GM18868 (cell line): Measurements from ENCODE around the gene OR1A1.
"Not testable (repeated sequence)": the region's sequence is repeated elsewhere in the genome, so short reads cannot be mapped to it uniquely, and the experiment has no call there.

Source experiments
- ATAC-seq: cut with Tn5 transposase; IDR thresholded peaks from one replicate; pipeline ENCODE4 v1.9.1; 2021; ENCODE audit warnings: mild to moderate bottlenecking, moderate library complexity; ENCODE audit not compliant: unreplicated experiment

Gene OR1A1, protein sequence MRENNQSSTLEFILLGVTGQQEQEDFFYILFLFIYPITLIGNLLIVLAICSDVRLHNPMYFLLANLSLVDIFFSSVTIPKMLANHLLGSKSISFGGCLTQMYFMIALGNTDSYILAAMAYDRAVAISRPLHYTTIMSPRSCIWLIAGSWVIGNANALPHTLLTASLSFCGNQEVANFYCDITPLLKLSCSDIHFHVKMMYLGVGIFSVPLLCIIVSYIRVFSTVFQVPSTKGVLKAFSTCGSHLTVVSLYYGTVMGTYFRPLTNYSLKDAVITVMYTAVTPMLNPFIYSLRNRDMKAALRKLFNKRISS

DNA sequence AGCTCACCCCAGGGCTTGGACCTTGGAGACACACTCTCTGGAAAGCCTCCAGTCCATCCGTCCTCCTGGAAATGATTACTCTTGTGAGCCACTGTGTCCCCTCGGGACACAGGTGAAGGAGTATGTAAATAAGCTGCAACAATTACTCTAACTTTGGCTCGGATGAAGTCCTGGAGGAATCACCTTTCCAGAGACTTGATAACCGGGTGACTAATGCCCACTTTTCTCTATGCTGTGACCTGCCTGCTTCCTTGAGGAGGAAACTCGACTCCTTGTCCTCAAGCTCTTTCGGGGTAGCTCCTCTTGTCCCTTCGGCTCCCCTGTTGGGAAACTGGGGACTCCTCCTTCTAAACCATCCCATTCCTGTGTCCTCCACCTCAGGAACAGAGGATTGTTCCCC, at the start of gene OR1A1:
OR1A1 (plus strand) TSS at position 301 of the 400 bp plus-strand sequence. CDS start 7,954 bp downstream, outside the sequence.
- no peak for ATAC-seq

DNA sequence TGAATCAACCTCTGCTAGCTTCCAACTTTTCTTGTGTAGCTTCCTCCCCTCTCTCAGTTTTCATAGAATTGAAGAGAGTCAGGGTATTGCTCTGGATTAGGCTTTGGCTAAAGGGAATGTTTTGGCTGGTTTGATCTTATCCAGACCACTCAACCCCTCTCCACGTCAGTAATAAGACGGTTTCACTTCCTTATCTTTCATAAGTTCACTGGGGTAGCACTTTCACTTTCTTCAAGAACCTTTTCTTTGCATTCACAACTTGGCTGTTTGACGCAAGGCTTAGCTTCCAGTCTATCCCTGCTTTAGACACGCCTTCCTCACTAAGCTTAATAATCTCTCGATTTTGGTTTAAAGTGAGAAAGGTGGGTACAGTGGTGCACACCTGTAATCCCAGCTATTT, 39.9 kb upstream of the OR1A1 start:
- no peak for ATAC-seq

DNA sequence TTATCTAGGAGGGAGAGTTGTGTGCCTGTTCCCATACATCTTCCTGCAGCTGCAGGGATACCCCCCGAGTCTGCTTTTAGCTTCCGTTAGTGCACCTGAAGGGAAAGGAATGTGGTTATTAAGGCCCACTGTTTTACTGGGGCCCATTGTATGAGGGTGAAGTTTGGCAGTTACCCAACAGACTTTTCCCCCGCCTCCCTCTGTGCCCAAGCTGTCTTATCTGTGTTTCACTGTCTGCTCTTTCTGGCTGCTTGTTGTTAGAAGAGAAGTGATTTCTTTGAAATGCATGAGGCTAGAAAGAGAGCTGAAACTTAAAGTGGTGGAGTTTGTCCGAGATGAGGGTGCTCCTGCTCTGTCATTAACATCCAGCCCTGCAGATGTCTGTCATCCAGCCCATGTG, 17.5 kb upstream of the OR1A1 start:
- ATAC-seq, result no peak

DNA sequence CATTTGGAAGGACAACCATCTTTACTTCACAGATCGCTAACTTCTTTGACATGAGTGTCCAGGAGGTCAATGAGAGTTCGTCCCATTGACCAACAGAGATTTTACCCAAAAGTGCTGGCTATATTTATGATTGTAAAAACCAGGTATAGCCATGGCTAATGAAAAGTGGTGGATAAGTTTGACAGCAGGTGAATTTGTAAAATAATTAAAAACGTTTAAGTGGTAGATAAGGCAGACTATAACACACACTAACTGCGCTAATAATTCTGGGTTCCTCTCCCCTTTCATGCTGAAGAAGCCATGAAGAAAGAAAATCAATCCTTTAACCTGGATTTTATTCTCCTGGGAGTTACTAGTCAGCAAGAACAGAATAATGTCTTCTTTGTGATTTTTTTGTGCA, 10.2 kb upstream of the OR1A1 start, which contains the start of gene OR1A2:
OR1A2 (plus strand) TSS at position 301 of the 400 bp plus-strand sequence; CDS start at position 301, 0 bp downstream.
- ATAC-seq, result no peak

DNA sequence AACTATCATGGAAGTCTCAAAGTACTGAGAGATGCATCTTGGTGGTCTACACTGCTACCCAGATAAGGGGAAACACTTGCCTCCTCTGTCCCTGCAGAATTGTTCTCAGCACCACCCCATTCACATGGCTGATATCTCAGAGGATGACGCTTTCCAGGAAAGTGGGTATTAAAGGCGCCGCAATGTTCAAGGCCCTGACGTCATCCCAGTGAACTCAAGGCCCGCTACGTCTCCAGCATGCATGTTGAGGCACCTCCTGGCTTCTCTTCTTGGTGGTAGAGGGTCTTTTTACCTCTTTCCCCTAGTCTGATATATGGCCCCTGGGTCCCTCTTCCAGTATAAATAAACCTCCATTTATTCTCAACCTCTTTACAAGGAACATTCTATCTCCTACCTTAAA, 1.0 kb downstream of the OR1A1 start:
- no peak for ATAC-seq

DNA sequence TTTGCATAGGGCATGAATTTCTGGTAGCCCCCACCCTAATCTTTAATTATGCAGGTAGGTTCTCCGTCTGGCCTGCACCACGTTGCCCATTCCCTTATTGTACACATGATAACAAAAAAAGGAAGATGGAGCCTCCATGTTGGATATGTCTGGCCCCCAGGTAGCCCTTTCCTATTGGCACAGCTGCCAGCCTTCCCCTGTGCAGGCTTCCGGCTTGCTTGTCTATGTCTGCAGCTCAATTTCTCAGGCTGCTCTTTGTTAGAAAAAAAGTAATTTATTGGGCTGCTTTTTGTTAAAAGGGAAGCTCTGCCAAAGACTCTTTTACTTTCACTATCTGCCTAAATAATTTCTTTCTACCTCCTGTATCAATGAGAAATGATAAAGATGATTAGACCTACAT, 5.5 kb downstream of the OR1A1 start:
- no peak for ATAC-seq

DNA sequence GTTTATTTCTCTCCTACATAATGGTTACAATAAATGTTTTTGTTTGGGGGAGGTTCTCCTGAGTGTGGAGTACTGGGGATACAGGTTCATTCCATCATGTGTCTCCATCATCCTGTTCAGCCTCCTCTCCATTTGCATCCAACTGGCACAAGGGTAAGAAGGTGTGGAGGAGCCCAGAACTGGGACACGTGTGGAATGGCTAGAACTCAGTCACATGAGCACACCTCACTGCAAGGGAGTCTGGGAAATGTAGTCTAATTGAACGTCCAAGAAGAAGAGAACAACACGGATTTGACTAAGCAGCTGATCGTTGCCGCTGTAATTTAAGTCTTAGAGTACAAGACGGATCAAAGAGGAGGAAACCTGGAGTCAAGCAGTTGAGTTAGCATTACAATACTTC, 6.1 kb downstream of the OR1A1 start:
- no peak for ATAC-seq

DNA sequence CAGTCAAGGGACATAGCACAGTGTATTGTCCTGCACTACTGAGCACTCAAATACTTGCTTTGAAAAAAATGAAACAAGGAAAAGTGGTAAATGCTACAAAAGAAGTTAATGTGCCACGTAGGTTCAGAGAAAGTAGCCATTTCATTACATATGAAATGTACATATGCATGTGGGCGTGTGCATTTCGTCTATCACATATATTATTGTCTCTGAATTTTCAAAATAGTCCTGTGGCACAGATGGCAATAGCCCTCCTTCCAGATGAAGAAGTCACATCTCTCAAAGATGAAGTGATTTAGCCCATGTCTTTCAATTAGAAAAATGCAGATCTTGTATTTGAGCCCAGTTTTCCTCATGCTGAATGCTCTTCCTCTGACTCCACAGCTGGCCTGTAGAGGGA, 12.5 kb downstream of the OR1A1 start:
- ATAC-seq, result not testable (repeated sequence)

DNA sequence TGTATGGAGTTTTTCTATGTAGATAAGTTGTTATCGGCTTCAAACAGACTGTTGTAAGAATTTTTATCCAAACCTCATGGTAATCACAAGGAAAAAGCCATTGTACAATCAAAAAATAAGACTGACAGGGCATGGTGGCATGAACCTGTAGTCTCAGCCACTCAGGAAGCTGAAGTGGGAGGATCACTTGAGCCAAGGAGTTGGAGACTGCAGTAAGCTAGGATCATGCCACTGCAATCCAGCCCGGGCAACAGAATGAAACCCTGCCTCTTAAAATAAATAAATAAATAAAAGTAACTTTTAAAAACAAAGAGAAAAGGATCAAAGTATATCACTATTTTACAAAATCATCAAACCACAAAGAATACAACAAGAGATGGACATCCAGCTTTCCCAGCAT, 14.4 kb downstream of the OR1A1 start:
- no peak for ATAC-seq

DNA sequence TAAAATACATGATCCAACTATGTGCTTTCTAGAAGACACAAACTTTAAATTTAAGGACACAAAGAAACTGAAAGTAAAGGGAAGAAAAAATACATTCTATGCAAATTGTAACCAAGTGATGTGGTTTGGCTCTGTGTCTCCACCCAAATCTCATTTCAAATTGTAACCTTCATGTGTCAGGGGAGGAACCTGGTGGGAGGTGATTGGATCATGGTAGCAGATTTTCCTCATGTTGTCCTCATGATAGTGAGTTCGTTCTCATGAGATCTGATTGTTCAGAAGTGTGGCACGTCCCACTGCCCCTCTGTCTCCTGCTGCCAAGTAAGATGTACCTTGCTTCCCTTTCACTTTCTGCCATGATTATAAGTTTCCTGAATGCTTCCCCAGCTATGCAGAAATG, 15.0 kb downstream of the OR1A1 start:
- ATAC-seq, result no peak

DNA sequence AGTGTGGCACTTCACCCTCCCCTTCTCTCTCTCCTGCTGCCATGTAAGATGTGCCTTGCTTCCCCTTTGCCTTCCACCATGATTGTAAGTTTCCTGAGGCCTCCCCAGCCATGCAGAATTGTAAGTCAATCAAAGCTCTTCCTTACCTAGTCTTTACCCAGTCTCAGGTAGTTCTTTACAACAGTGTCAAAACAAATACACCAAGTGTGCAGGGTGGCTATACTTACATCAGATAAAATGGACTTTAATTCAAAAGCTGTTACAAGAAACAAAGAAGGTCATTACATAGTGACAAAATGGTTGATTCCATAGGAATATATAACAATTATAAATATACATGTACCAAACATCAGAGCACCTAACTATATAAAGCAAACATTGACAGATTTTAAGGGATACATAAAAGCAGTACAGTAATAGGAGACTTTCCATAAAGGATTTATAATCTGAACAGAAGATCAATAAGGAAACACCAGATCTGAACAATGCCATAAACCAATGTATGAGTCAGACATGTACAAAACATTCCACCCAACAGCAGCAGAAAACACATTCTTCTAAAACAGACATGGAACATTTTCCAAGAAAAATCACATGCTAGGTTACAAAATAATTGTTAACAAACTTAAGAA, 17.4 kb downstream of the OR1A1 start:
- ATAC-seq, result not testable (repeated sequence)

DNA sequence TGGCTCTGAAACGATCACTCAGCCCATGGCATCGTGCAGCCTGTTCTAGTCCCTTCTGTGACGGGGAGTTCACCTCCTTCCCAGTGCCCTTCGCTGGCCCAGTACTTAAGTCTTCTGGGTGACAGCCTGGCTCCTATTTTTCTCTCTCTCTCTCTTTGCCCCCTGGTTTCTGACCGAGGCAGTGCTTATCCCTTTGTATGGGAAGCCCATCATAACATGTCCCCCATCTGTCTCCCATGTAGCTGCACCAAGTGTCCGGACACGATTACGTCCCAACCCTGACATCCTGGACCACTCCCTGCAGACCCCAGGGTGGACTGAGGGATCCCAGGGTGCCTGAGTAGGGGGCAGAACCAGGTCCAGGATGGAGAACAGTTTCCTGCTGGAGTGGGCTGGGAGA, 24.8 kb downstream of the OR1A1 start:
- ATAC-seq, result not testable (repeated sequence)

DNA sequence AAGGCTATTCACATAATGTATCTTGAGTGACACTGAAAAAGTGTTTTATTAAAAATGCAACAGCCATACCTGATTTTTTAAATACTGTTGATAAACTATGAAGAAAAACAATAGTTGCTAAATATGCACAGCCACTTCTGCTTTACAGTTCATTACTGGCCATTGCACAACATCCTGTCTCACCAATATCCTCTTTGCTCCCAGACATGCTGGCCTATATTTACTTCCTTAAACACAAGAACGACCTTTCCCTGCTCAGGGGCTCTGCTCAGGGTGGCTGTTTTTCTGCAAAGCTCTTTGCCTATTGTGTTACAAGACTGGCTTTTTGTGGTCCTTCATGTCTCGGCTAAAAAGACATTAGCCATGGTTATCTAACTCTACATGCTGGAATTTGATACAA, 31.2 kb downstream of the OR1A1 start:
- not testable (repeated sequence) for ATAC-seq

DNA sequence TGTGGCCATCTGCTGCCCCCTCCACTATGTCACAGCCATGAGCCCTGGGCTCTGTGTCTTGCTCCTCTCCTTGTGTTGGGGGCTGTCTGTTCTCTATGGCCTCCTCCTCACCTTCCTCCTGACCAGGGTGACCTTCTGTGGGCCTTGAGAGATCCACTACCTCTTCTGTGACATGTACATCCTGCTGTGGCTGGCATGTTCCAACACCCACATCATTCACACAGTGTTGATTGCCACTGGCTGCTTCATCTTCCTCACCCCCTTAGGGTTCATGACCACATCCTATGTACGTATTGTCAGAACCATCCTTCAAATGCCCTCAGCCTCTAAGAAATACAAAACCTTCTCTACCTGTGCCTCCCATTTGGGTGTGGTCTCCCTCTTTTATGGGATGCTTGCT, 33.6 kb downstream of the OR1A1 start:
- ATAC-seq, result not testable (repeated sequence)

DNA sequence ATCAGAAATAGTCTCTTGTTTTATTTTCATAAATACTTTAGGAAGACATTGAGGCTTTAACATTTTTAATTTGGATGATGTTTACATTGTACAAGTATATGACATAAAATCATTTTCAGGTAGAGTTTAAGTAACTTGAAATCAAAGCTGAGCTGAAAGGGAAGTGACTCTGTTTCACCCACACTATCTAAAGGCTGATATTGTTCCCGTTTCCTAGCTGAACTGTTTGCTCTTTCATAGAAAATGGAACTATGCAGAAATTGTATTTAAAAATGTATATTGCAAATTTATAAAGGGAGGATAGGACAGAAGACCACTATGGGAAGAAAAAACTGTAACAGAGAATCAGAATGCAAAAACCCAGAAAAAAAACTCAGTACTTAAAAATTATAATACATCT, 37.4 kb downstream of the OR1A1 start:
- ATAC-seq, result not testable (repeated sequence)

DNA sequence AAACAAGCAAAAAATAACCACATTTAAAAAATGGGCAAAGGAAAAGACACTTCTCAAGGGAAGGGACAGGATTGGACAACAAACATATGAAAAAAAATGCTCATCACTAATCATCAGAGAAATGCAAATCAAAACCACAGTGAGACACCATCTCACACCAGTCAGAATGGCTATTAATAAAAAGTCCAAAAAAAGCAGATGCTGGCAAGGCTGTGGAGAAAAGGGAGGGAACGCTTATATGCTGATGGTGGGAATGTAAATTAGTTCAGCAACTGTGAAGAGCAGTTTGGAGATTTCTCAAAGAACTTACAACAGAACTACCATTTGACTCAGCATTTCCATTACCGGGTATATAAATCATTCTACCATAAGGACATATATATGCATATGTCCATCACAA, 41.5 kb downstream of the OR1A1 start:
- not testable (repeated sequence) for ATAC-seq

DNA sequence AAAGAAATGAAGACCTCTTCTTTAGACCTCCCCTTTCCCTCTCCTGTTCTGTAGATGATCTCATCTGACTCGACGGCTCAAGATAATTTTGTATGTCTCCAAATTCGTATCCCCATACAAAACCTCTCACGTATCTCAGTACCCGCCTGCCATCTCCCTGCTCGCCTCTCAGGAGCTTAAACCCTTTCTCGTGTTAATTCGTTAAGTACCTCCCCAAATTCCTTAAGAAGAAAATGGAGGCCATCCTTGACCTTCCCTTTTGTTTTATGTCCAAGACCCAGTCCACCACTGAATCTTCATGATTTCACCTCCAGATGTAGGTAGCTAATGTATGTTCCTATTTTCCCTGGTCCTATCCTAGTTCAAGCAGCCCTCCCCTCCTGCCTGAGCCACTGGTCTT, 49.1 kb downstream of the OR1A1 start:
- no peak for ATAC-seq

DNA sequence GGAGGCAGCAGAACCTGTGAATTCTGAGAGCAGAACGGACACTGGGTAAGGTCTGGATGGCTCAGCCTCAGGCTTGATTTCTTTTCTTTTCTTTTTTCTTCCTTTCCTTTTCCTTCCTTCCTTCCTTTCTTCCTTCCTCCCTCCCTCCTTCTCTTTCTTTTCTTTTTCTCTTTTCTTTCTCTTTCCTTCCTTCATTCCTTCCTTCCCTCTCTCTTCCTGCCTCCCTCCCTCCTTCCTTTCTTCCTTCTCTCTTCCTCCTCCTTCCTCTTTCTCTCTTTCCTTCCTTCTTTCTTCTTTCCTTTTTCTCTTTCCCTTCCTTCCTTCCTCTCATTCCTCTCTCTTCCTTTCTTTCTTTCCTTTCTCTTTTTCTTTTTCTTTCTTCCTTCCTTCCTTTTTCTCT, 52.7 kb downstream of the OR1A1 start:
- no peak for ATAC-seq

DNA sequence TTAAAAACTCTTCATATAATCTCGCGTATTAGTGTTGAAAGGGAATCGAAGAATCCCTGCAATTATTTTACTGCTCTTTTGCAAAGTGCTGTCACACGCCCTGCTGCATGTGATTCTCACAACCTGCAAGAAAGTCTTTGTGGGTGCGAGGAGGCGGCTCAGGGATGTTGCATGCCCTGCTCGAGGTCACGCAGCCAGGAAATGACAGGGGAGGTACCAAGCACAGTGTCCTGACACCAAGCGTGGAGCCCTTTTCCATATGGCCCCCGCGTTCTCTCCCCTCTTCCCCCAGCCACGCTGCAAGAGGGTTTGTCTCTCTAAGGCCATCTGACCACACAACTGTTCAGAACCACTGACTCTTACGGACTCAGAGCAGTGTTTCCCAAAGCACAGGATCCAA, 53.1 kb downstream of the OR1A1 start:
- no peak for ATAC-seq
